Medulla oblongata (tissue), 1 donor: ENCODE measurements around the gene PPM1L.
A peak's percentile ranks its signal among the peaks of the same experiment; 100 is the strongest.

Experiments used
- DNase-seq: peaks from one replicate; pipeline ENCODE4 v3.0.0-alpha.2; 2015; ENCODE audit errors: extremely low spot score

PPM1L gene

GRCh38 chr3:161038725-161039124 is 282.7 kb downstream of the PPM1L start:
- no peak for DNase-seq

- DNase-seq = no peak
Measured at GRCh38 chr3:161042023-161042501, 286.0 kb downstream of the PPM1L start.

- no peak for DNase-seq
Measured at GRCh38 chr3:161043336-161044035, 287.5 kb downstream of the PPM1L start.

GRCh38 chr3:161049683-161050248 is 293.7 kb downstream of the PPM1L start:
- DNase-seq = no peak

GRCh38 chr3:161050935-161051334 is 294.9 kb downstream of the PPM1L start:
- peak; percentile 21 for DNase-seq

GRCh38 chr3:161051856-161052255 is 295.8 kb downstream of the PPM1L start:
- DNase-seq = no peak

GRCh38 chr3:161054860-161055604 is 299.0 kb downstream of the PPM1L start:
- DNase-seq = no peak

- no peak for DNase-seq
Measured at GRCh38 chr3:161064413-161064812, 308.4 kb downstream of the PPM1L start.

- no peak for DNase-seq
Measured at GRCh38 chr3:161066930-161067329, 310.9 kb downstream of the PPM1L start.

GRCh38 chr3:161067335-161067734 is 311.3 kb downstream of the PPM1L start:
- DNase-seq = no peak

- peak; percentile 63 for DNase-seq
Measured at GRCh38 chr3:161069511-161070251, 313.6 kb downstream of the PPM1L start.

GRCh38 chr3:161070252-161070930 is 314.4 kb downstream of the PPM1L start:
- no peak for DNase-seq

- DNase-seq = no peak
Measured at GRCh38 chr3:161070980-161071663, 315.1 kb downstream of the PPM1L start.

- DNase-seq = no peak
Measured at GRCh38 chr3:161072211-161072621, 316.2 kb downstream of the PPM1L start.

- no peak for DNase-seq
Measured at GRCh38 chr3:161072751-161073150, 316.7 kb downstream of the PPM1L start.

- no peak for DNase-seq
Measured at GRCh38 chr3:161073181-161073580, 317.1 kb downstream of the PPM1L start.

GRCh38 chr3:161081633-161082032 is 325.6 kb downstream of the PPM1L start:
- DNase-seq = no peak

- no peak for DNase-seq
Measured at GRCh38 chr3:161082063-161082462, 326.0 kb downstream of the PPM1L start.

GRCh38 chr3:161083131-161083530 is 327.1 kb downstream of the PPM1L start:
- DNase-seq = no peak

- no peak for DNase-seq
Measured at GRCh38 chr3:161084277-161084676, 328.2 kb downstream of the PPM1L start.

- DNase-seq = no peak
Measured at GRCh38 chr3:161093895-161094294, 337.9 kb downstream of the PPM1L start.
